Activated CD4-positive, alpha-beta T cell treated with anti-CD3 and anti-CD28 coated beads, Interleukin-2, amount 50 U/mL, for 24 hours (primary cell): ENCODE data around the gene SMARCA4.

Source experiments
- DNase-seq, 2 donors: peaks; one replicate each; pipeline ENCODE4 v3.0.0-alpha.2; 2020; ENCODE audit warnings: low read depth in 1 of 2, low spot score in 1 of 2

Gene SMARCA4

DNA sequence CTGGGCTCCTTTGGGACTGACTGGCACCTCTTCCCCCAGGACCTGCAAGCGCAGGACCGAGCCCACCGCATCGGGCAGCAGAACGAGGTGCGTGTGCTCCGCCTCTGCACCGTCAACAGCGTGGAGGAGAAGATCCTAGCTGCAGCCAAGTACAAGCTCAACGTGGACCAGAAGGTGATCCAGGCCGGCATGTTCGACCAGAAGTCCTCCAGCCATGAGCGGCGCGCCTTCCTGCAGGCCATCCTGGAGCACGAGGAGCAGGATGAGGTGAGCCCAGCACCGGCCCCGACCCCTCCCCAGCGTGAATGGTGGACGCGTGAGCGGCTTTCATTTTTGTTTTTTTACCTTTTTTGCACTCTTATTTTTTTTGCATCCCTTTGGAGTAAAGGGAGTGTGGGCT, 72.4 kb downstream of the SMARCA4 start:
- no peak for DNase-seq

DNA sequence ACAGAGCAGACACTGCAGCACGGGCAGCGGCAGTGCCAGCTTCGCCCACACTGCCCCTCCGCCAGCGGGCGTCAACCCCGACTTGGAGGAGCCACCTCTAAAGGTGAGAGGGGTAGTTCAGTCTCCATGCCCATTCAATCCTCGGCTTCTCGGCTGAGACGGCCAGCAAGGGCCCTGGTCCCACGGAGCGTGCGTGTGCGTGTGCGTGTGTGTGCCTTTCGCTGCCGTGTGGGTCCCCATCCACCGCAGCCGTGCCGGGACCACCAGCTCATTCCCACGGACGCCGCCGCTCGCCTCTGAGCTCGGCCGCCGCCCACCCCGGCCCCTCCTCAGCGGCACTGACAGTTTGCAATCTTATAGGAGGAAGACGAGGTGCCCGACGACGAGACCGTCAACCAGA, 72.9 kb downstream of the SMARCA4 start:
- DNase-seq = no peak

DNA sequence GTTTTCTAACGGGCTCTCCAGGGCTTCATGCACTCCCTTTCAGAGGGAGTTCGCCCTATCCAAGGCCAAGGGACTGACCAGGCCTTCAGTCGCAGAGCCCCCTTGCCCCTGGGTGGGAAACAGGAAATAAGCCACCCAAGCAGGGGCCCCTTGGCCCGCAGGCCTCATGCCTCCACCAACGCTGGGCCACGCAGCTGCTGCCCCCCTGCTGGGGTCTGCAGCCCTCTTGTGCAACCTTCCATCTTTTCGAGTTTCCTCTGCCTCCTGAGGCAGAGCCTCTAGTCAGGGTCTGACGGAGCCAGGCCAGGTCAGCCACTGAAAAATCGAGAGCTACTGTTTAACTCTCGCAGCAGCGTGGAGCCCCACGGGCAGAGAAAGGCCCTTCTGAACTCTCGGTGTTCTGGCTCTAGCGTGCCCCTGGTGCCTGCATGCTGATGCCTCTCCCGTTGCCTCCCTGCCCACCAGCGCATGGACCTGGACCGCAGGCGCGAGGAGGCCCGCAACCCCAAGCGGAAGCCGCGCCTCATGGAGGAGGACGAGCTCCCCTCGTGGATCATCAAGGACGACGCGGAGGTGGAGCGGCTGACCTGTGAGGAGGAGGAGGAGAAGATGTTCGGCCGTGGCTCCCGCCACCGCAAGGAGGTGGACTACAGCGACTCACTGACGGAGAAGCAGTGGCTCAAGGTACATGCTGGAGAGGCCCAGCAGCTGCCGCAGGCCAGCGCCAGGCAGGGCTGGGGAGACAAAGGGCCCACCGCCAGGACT, 73.8 kb downstream of the SMARCA4 start:
- DNase-seq = no peak

DNA sequence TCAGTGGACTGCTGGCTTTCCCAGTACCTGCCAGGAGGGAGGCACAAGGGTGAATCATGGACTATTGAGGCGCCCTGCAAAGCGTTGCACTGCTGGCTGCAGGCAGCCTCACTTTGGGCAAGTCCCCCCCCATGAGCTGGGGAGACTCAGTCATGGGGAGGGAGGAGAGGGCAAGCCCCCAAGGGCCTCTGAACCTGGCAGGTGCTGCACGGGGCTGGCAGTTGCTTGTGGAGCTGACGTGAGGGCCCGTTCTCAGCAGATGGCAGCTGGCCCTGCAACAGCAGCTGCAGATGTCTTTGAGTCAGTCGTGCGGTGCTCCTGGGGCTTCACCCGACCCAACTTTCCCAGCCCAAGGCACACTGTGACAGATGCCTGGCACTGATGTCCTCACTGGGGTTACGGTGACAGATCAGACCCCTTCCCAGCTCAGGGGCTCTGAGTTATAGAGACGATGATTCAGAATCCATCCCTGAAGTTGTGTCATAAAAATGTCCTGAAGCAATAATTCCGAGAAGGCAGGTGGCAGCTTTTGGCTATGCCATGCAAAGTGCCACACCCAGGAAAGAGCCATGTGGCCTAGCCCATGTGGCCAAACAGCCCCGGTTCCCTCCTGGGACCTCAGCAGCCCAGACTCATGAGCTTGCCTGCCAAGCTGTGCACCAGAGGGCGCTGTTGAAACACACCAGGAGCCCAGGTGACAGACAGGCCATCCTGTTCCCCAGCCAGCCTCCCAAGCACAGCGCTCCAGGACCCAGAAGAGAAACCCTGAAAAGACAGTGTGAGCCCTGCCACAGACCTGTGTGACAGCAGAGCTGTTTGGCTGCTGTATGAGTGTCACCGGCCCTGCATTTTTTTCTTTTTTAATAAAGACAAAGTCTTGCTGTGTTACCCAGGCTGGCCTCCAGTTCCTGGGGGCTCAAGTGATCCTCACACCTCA, 74.9 kb downstream of the SMARCA4 start:
- DNase-seq = peak; percentile 70 to 83

DNA sequence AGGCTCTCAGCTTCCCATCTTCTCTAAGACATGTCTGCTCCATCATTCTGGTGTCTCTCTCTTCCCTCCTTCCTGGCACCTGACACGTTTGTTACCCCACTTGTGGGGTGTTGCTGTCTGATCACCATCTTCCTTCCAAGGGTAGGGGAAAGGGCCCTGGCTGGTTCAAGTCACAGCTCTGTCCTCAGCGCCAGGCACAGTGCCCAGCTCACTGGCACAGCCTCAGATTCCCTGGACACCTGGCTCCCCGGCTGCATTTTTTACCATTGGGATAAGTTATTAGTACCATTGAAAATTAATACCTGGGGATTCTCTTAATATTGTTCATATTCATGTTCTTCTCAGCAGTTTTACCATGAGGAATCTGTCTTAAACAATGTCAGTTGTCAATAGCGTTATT, 77.7 kb downstream of the SMARCA4 start:
- DNase-seq = no peak

DNA sequence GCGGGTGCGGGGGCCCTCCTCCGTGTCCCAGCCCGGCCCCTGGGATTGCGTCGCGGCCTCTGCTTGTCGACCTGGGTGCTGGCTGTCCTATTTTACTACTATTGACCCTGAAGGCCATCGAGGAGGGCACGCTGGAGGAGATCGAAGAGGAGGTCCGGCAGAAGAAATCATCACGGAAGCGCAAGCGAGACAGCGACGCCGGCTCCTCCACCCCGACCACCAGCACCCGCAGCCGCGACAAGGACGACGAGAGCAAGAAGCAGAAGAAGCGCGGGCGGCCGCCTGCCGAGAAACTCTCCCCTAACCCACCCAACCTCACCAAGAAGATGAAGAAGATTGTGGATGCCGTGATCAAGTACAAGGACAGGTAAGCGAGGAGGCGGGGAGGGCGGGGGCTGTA, 80.4 kb downstream of the SMARCA4 start:
- no peak for DNase-seq

DNA sequence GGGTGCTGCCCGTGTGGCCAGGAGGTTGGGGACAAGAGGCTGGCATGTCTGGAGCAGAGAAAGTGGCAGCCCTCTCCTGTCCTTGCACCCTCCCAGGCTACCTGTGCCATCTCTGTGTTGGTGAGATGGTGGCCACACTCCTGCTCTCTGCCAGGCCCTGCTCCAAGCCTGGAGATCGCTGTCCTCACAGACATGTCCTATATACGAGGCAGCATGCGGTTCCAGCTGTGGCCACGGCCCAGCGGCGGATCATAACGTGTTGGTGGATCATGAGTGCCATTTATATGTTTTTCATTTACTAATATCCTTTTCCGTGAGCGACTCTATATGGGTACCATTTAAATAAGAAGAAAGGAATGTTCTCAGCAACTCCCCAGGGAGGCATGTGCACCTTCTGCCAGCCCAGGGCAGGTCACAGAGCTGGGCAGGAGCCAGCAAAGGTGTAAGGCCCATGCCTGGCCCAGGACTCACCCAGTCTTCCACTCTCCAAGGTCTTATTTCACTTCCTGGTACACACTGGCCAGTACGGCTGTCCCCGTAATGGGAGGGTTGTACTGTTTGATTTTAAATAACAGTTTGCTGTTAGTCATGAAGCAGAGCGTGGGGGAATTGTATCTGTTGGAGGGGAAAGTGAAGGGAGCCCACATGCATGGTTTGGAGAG, 81.3 kb downstream of the SMARCA4 start:
- no peak for DNase-seq

DNA sequence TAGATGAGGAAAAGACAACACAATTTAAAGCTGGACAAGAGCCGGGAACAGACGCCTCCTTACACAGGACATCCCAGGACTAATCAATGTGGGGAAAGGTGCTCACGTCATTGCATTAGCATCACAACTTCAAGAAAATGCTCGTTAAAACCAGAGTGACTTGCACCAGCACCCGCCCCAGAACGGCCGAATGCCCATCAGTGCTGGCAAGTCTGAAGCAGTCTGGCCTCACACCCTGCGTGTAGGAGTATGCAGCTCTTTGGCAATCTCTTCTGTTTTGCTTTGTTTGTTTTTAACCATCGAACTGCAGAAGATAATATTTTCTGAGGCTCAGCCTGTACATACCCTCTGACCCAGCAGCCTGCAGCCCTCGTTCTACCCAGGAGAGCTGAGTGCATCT, 83.6 kb downstream of the SMARCA4 start:
- DNase-seq = no peak

DNA sequence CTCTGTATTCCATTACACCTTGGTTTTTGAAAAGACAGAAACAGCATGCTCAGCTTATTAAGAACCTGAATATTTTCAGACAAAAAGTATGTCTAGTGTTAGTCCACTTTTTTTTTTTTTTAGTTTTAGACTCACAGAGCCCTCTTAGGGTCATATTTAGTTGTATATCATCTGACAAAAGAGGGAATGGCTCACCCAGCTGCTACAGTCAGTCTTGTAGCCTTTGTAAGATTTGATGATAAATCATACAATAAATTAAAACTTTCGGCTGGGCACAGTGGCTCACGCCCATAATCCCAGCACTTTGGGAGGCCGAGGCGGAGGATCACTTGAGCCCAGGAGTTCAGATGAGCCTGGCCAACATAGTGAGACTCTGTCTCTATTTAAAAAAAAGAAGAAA, 84.7 kb downstream of the SMARCA4 start:
- no peak for DNase-seq

DNA sequence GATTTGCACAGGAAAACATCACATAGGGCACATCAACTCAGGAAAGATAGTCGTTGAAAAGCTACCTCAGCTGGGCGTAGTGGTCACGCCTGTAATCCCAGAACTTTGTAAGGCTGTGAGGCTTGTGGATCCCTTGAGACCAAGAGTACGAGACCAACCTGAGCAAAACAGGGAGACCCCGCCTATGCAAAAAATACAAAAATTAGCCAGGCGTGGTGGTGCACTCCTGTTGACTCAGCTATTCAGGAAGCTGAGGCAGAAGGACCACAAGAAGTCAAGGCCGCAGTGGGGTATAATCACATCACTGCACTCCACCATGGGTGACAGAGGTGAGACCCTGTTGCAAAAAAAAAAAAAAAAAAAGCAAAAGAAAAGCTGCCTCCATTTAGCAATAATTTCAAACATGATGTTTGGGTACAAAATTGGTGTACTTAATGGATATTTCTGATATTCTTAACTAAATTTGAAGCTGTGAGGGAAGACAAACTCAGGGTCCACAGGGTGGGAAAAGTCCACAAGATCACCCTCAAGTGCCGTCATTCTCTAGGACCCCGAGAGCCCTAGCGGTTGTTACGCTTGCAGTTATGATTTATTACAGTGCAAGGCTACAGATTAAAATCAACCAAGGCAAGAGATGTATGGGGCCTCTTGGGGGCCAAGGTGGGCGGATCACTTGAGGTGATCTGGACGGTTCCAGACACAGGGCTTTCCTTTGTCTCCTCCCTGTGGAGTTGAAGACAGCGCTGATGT, 86.0 kb downstream of the SMARCA4 start:
- DNase-seq = no peak

DNA sequence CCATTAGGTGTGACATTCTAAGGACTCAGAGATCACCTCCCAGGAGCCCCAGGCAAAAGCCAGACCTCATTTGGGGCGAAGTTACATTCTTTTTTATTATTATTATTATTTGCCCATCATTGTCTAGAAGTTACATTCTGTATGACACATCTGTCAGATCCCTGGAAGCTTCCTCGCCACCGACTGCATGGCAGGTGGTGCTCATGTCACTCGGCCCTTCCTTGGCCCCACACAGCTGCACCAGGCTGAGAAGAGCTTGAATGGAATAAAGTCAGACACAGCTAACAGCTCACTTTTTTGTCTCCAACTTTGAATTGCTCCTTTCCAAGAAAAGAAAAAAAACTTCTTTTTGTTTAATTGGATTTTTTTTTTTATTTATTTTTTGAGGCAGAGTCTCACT, 87.0 kb downstream of the SMARCA4 start:
- DNase-seq = no peak

DNA sequence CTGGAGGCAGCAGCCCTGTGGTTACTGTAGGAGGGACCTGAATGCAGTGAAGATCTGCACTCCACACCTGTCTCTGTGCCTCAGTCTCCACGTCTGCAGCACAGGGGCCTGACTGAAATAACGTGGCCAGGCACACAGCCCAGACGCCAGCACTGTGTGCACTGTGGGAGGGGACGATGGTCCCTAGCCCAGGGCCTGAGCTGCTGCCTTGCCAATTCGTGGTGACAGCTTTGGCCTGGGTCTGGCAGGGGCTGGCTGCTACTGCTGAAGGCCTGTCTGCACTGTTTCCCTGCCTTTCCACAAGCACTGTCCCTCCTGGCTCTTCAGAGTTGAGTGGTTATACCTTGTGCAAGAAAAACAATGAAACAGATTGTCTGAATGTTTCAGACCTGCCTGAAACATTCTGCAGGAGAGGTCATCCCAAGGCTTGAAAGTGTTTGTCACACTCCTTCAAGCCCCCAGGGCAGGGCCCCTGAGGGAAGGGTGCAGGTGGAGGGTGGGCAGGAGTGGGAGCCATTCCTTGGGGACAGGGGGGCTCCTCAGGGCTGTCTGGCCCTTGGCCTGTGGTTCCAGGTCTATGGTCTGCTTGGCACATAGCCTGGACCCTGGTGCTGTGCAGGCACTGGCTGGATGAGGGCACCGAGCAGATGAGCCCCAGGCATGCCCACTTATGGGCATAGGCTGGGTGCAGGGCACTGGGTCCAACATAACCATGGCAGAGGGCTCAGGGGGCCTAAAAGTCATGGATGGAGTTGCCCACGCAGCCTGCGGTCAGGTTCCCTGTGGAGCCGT, 89.7 kb downstream of the SMARCA4 start:
- no peak for DNase-seq

DNA sequence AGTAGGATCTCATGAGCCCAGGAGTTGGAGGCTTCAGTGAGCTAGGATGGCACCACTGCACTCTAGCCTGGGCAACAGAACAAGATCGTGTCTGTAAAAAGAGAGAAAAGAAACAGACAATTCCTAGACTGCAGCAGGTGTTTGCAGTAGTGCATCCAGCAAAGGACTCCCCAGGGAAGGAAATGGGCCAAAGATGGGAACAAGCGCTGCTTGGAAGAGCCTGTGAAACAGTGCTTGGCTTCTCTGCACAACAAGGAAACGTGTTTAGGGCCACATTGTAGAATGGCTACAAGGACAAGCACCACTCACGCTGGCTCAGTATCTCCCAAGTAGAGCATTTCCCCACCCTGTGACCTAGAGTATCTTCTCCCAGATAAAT, 93.0 kb downstream of the SMARCA4 start:
- no peak for DNase-seq

DNA sequence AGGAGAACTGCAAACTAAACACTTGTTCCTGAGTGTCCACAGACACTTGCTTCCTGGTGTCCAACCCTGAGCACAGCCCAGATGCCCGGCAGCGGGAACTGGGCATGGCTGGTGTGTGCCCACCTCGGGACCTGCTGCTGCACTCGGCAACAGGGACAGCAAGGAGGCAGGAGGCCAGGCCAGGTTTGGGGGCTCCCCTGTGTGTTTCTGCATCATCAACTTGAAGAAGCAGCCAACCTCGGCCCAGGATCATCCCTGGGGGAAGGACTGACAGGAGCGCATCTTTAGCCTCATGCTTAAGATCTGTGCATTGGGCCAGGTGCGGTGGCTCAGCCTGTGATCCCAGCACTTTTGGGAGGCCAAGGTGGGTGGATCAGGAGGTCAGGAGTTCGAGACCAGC, 93.4 kb downstream of the SMARCA4 start:
- no peak for DNase-seq

DNA sequence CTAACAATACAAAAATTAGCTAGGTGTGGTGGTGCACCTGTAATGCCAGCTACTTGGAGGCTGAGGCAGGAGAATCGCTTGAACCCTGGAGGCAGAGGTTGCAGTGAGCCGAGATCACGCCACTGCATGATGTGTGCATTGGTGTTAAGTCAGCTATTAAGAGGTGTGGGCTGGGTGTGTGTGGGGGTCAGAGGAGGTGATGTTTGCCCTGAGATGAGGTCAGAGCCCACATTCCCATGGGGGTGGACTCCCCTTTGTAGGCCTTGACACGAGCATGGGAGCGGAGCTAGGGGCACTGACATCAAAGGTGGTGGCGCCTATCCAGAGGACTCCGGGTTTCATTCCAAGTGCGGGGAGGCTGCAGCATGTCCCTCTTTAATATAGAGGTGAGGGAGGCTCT, 93.8 kb downstream of the SMARCA4 start:
- DNase-seq = no peak

DNA sequence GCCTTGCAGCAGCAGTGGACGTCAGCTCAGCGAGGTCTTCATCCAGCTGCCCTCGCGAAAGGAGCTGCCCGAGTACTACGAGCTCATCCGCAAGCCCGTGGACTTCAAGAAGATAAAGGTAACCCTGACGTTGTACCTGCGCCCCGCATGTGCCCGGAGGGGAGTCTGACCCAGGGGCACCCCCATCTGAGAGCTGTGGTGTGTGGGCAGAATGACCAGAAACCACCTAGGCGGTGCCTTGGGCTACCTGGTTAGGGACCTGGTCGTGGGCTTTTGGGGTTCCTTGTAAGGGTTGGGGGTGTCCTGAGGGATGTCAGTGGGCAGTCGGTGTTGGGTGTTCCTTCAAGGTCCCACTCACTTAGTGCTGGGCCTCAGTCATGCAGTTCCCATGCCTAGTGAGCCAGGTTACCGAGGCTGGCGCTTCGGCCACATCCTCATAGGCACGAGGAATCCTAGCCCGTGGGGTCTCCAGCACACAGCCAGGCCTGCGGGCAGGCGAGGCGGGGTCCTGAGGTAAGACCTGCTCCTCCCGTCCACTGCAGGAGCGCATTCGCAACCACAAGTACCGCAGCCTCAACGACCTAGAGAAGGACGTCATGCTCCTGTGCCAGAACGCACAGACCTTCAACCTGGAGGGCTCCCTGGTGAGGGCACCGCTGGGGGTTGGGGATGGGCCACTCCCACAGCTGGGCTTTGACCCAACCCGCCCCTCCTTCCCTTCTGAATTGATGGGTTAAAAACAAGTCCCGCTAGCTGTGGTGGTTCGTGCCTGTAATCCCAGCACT, 97.6 kb downstream of the SMARCA4 start:
- no peak for DNase-seq

DNA sequence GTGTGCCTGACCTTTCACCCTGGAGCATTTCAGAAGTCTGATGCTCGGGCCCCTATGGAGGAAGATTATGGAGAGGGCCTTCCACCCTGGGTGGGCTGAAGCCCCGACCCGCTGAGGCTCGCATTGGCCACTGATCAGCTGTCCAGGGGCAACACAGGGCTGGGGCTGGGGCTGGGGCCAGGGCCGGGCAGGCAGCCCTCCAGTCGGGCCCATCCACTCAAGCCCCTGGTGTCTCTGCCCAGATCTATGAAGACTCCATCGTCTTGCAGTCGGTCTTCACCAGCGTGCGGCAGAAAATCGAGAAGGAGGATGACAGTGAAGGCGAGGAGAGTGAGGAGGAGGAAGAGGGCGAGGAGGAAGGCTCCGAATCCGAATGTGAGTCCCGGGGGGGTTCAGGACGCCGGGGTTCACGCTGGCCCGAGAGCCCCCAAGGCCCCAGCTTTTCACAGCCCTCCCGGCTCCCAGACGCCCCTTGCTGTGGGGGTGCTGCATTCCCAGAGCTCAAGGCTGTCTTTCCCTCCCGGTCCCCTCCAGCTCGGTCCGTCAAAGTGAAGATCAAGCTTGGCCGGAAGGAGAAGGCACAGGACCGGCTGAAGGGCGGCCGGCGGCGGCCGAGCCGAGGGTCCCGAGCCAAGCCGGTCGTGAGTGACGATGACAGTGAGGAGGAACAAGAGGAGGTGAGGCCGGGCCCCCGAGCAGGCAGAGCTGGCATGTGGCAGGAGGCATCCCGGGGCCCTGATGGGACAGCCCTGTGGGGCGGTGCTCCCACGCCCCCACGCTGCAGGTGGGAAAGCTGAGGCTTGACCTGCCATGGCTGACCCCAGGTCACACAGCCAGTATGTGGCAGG, 98.9 kb downstream of the SMARCA4 start:
- DNase-seq = no peak

DNA sequence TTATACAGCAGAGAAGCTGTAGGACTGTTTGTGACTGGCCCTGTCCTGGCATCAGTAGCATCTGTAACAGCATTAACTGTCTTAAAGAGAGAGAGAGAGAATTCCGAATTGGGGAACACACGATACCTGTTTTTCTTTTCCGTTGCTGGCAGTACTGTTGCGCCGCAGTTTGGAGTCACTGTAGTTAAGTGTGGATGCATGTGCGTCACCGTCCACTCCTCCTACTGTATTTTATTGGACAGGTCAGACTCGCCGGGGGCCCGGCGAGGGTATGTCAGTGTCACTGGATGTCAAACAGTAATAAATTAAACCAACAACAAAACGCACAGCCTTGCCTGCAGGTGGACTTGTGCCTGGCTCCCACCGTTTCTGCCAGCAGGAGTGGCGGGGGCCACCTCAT, 101.1 kb downstream of the SMARCA4 start:
- DNase-seq = no peak

DNA sequence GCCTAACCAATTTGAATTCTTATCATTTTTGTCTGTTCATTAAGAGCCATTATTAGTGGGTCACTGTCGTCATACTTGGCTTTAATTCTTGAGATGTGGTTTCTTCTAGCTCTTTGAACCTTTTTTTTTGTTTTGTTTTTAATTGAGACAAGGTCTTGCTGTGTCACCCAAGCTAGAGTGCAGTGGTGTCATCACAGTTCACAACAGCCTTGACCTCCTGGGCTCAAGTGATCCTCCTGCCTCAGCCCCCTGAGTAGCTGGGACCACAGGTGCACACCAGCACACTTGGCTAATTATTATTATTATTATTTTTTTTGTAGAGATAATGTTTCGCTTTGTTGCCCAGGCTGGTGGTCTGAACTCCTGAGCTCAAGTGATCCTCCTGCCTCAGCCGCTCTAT, 102.6 kb downstream of the SMARCA4 start:
- DNase-seq = no peak
